Nephron (organoid): ENCODE results near the gene TRIM39.

ENCODE experiments used
- H3K27ac Mint-ChIP-seq, 3 experiments: 2 replicates each; pipeline ENCODE4 v1.8.0; 2020; ENCODE audit warnings: mixed read lengths in 3 of 3, mild to moderate bottlenecking in 2 of 3, moderate library complexity in 1 of 3
- H3K27me3 Mint-ChIP-seq: 2 replicates; pipeline ENCODE4 v1.8.0; 2021; ENCODE audit warnings: low read depth, mild to moderate bottlenecking, moderate library complexity, mixed read lengths
- H3K36me3 Mint-ChIP-seq: 2 replicates; pipeline ENCODE4 v1.8.0; 2020; ENCODE audit warnings: low read depth, mixed read lengths
- H3K4me1 Mint-ChIP-seq: 2 replicates; pipeline ENCODE4 v1.8.0; 2020; ENCODE audit warnings: mixed read lengths
- H3K4me3 Mint-ChIP-seq, 3 experiments: 2 replicates each; pipeline ENCODE4 v1.8.0; 2020; ENCODE audit warnings: mild to moderate bottlenecking in 3 of 3, mixed read lengths in 3 of 3, moderate library complexity in 2 of 3
- H3K9me3 Mint-ChIP-seq: 2 replicates; pipeline ENCODE4 v1.8.0; 2020; ENCODE audit warnings: mixed read lengths
- TF ChIP-seq, protein P1 (sequence below), 3 experiments: fragments of 200-600 bp; sonication (generic); IDR thresholded peaks; one replicate each; pipeline ENCODE4 v1.5.0; 2021; ENCODE audit warnings: antibody characterized with exemption in 3 of 3; ENCODE audit not compliant: unreplicated experiment in 3 of 3

Gene TRIM39

DNA sequence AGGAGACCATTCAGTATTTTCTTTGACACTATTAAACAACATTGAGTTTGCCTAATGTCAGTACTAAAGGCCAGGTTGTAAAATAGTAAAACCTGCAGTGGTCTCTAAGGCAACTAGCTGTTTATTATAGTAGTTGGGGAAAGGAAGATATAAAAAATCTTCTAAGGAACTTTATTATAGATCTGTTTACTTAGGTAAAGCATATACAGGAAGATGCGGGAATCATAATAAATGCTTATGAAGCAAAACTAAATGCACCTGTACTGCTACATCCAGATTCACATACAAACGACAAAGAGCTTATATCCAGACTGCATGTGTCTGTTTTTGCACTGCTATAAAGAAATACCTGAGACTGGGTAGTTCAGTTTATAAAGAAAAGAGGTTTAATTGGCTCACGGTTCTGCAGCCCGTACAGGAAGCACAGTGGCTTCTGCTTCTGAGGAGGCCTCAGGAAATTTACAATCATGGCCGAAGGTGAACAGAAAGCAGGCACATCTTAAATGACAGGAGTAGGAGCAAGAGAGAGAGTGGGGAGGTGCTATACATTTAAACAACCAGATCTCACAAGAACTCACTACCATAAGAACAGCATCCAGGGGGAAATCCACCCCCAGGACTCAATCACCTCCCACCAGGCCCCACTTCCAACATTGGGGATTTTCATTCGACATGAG, 8.7 kb upstream of the TRIM39 start:
- Mint-ChIP-seq H3K27me3 (no peaks in the 10 kb centered on the region), H3K4me3 (no peak overlapping the region), H3K4me1 (peaks cover 13% of the 10 kb centered on the region), H3K27ac (no peak overlapping the region), H3K36me3 (peaks cover 47% of the 10 kb centered on the region), H3K9me3 (no peaks in the 10 kb centered on the region)
- TF ChIP-seq, protein P1, sequence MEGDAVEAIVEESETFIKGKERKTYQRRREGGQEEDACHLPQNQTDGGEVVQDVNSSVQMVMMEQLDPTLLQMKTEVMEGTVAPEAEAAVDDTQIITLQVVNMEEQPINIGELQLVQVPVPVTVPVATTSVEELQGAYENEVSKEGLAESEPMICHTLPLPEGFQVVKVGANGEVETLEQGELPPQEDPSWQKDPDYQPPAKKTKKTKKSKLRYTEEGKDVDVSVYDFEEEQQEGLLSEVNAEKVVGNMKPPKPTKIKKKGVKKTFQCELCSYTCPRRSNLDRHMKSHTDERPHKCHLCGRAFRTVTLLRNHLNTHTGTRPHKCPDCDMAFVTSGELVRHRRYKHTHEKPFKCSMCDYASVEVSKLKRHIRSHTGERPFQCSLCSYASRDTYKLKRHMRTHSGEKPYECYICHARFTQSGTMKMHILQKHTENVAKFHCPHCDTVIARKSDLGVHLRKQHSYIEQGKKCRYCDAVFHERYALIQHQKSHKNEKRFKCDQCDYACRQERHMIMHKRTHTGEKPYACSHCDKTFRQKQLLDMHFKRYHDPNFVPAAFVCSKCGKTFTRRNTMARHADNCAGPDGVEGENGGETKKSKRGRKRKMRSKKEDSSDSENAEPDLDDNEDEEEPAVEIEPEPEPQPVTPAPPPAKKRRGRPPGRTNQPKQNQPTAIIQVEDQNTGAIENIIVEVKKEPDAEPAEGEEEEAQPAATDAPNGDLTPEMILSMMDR (IDR thresholded peaks at IDR 0.05; ENCODE audit: unreplicated experiment in 3 of 3): no peak

DNA sequence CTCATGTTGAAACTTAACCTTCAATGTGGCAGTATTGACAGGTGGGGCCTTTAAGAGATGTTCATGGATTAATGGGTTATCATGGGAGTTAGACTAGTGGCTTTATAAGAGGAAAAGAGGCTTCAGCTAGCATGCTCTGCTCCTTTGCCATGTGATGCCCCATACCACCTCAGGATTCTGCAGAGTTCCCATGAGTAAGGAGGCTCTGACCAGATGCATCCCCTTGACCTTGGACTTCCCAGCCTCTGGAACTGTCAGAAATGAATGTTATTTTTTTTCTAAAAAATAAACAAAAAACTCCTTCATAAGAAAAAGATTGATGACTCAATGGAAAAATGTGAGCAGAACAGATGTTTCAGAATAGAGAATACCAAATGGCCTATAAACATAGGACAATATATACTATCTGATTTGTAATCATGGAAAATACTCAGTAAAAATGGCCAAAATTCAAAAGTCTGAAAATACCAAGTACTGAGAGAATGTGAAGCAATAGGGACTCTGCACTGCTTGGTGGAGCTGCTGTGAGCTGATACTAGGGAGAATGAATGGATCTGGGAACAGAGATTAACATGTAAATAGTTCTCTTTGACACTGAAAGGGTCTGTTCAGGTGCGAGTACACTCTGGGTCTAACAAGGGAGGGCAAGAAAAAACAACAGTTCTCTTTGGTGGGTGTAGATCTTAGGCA, 7.4 kb upstream of the TRIM39 start:
- Mint-ChIP-seq H3K36me3 (peaks cover 34% of the 10 kb centered on the region), H3K27ac (no peak overlapping the region), H3K4me1 (peaks cover 16% of the 10 kb centered on the region), H3K27me3 (no peaks in the 10 kb centered on the region), H3K4me3 (no peak overlapping the region), H3K9me3 (no peaks in the 10 kb centered on the region)
- TF ChIP-seq, protein P1 (IDR thresholded peaks at IDR 0.05; ENCODE audit: unreplicated experiment in 3 of 3): no peak

DNA sequence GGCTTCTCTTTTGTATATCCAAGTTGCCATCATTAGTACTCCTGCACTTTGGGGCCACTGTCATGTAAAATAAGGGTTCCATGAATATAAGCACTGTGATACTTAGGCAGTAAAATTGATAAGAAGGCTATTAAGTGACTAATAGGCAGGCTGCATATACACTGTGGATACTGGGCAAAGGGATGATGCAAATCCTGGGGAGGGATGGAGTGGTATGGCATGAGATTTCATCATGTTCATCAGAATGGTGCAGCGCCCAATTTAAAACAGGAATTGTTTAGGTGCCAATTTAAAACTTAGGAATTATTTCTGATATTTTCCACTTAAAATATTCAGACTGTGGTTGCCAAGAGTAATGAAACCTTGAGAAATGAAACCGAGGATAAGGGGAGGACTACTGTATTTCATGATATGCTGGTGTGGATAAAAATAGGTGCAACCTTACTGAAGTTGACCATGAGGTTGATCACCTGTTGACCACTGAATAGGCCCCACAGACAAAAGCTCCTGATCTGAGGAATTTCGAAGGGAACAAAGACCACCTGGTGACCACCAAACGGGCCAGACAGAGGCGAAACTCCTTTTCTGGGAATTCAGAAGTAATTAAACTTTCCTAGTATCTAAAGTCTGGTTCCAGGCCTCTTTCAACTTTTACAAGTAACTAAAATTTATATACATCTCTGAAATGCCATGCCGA, 4.9 kb upstream of the TRIM39 start:
- H3K27ac Mint-ChIP-seq: no peak overlapping the region
- H3K9me3 Mint-ChIP-seq: no peaks in the 10 kb centered on the region
- H3K4me3 Mint-ChIP-seq: peak overlapping the region in 1 of 3 experiments; percentile 54
- peaks cover 32% of the 10 kb centered on the region for H3K36me3 Mint-ChIP-seq
- H3K27me3 Mint-ChIP-seq: no peaks in the 10 kb centered on the region
- TF ChIP-seq, protein P1 (IDR thresholded peaks at IDR 0.05; ENCODE audit: unreplicated experiment in 3 of 3): no peak
- peaks cover 35% of the 10 kb centered on the region for H3K4me1 Mint-ChIP-seq

DNA sequence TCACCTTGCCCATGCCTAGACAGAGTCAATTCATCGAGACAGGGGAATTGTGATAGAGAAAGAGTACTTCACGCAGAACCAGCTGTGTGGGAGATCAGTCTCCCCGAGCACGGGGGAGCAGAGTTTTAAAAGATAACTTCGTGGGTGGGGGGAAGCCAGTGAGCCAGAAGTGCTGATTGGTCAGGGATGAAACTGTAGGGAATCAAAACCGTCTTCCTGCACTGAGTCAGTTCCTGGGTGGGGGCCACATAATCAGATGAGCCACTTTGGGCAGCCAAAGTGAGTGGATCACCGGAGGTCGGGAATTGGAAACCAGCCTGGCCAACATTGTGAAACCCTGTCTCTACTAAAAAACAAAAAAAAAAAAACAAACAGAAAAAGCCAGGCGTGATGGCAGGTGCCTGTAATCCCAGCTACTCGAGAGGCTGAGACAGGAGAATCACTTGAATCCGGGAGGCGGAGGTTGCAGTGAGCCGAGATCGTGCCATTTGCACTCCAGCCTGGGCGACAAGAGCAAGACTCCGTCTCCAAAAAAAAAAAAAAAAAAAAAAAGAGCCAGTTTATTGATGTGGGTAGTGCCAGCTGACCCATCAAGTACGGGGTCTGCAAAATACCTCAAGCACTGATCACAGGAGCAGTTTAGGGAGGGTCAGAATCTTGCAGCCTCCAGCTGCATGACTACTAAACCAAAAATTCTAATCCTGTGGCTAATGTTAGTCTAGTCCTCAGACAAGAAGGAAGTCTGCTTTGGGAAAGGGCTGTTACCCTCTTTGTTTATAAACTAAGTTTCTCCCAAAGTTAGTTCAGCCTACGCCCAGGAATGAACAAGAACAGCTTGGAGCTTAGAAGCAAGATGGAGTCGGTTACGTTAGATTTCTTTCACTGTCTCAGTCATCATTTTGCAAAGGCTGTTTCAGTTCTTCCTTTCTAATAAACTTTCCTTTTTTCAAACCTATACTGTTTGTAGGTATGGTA, 3.9 kb upstream of the TRIM39 start:
- H3K36me3 Mint-ChIP-seq: peaks cover 28% of the 10 kb centered on the region
- TF ChIP-seq, protein P1 (IDR thresholded peaks at IDR 0.05; ENCODE audit: unreplicated experiment in 3 of 3): no peak
- no peaks in the 10 kb centered on the region for H3K9me3 Mint-ChIP-seq
- H3K27me3 Mint-ChIP-seq: no peaks in the 10 kb centered on the region
- peak overlapping the region; percentile 12 to 59 (median 26) for H3K4me3 Mint-ChIP-seq
- no peak overlapping the region for H3K27ac Mint-ChIP-seq
- H3K4me1 Mint-ChIP-seq: peaks cover 40% of the 10 kb centered on the region

DNA sequence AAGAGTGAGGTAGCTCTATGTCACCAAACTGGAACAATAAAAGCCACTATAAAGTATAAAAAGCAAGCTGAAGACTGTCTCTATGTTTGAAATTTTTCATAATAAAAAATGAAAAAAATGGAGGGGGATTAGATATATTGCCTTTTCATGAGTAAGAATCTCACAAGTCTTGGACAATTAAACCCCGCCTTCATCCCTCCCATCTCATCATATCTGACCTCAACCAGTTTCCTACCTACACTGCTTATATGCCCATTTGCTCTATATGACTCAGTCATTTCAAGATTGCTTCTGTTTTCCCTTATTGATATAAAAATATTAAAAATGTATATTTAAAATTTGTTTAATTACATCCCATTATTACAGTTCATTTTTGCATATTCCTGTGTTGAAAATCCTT, 2.9 kb upstream of the TRIM39 start:
- peaks cover 24% of the 10 kb centered on the region for H3K36me3 Mint-ChIP-seq
- no peaks in the 10 kb centered on the region for H3K9me3 Mint-ChIP-seq
- H3K27ac Mint-ChIP-seq: no peak overlapping the region
- TF ChIP-seq, protein P1 (IDR thresholded peaks at IDR 0.05; ENCODE audit: unreplicated experiment in 3 of 3): no peak
- peak overlapping the region in 1 of 3 experiments; percentile 19 for H3K4me3 Mint-ChIP-seq
- H3K27me3 Mint-ChIP-seq: no peaks in the 10 kb centered on the region
- H3K4me1 Mint-ChIP-seq: peaks cover 42% of the 10 kb centered on the region
